ENCODE data around the gene PSD2. TPM values are rescaled to one million over a fixed set of nuclear protein-coding genes. Genes with fewer than 3 reads are reported as not detected.

PSD2 gene
- total and polyA plus RNA-seq, 10 of the 15 experiments (the other 5 are each of a cell fraction or from before 2014, with no cell fraction given): 0.02 to 0.14 (median 0.03) TPM; not detected in 5

- TF ChIP-seq ZBTB4 (CRISPR knock-in tag; IDR thresholded peaks at IDR 0.05) (no peak), JUND (IDR thresholded peaks at IDR 0.05; ENCODE audit: low read depth, low read length) (no peak)
Observed at GRCh38 chr5:139776861-139777260, 18.7 kb upstream of the PSD2 start (continued).

- WGBS (ENCODE audit: insufficient coverage, insufficient replicate concordance, low lambda C conversion rate, missing lambda C conversion rate): 27% methylated on average over 7 of the region's 7 CpGs
- DNase-seq (ENCODE audit: low read depth, low spot score): no peak
- Histone ChIP-seq H3K9me3 (replicated peaks; ENCODE audit: control insufficient read depth, insufficient read depth, low read length) (no peaks in the 10 kb centered on the region), H3K9ac (ENCODE audit: control insufficient read depth, insufficient read depth, low read length) (no peak overlapping the region), H3K36me3 (ENCODE audit: control insufficient read depth in 2 of 2, insufficient read depth in 2 of 2, low read length in 1 of 2) (no peaks in the 10 kb centered on the region), H3K4me2 (ENCODE audit: control insufficient read depth, insufficient read depth) (no peak overlapping the region), H3K4me1 (ENCODE audit: control insufficient read depth, insufficient read depth, low read length) (no peaks in the 10 kb centered on the region), H3K27ac (ENCODE audit: control insufficient read depth, insufficient read depth) (no peak overlapping the region), H4K20me1 (ENCODE audit: control insufficient read depth, insufficient read depth) (no peaks in the 10 kb centered on the region), H2AFZ (ENCODE audit: control insufficient read depth, low read depth, low read length) (no peak overlapping the region), H3K27me3 (replicated peaks in 1 of 2; ENCODE audit: control insufficient read depth in 2 of 2, insufficient read depth in 2 of 2, low read length in 1 of 2) (peaks cover 0 to 1% of the 10 kb centered on the region in 2 experiments; a peak in 3 of 4 replicates), H3K4me3 (no peak overlapping the region), H3K79me2 (ENCODE audit: control insufficient read depth, insufficient read depth, low read length) (no peaks in the 10 kb centered on the region)
- SMC1A ChIA-PET (ENCODE audit: uncharacterized antibody, unreplicated experiment): interaction anchor here (0.6 to 6.8 kb wide), 4 partner anchors 55 to 194 kb away, joined by 3 to 113 read pairs (median 3); no protein-coding TSS in a partner anchor
- ATAC-seq: no peak
- no TSS peak for BruUV-seq (replicated peaks)
- FAIRE-seq: no peak
- POLR2A ChIA-PET: interaction anchor here (0.6 kb wide), 1 partner anchor 385 kb away, joined by 3 read pairs; no protein-coding TSS in a partner anchor
- CTCF ChIA-PET: interaction anchor here (0.6 to 10.4 kb wide), 5 partner anchors 8 to 186 kb away, joined by 3 to 146 read pairs (median 5); no protein-coding TSS in a partner anchor
- RAD21 ChIA-PET (ENCODE audit: unreplicated experiment): interaction anchor here (0.6 to 0.7 kb wide), 2 partner anchors 75 to 211 kb away, joined by 3 to 4 read pairs; no protein-coding TSS in a partner anchor
- in situ Hi-C loops (cut with MboI) (no loop called here), intact Hi-C loops (cut with micrococcal nuclease; ENCODE audit: unreplicated experiment) (loop anchor here (10.0 kb wide), 2 partner anchors 261 to 291 kb away; partner anchors contain the start of gene NRG2)
- TF ChIP-seq PRDM15 (CRISPR knock-in tag; IDR thresholded peaks at IDR 0.05) (no peak), STAT1 (conservative IDR thresholded peaks at IDR 0.05) (no peak), ATF3 (IDR thresholded peaks at IDR 0.05; ENCODE audit: borderline replicate concordance, extremely low read depth, low read depth, low read length) (no peak), SMC3 (IDR thresholded peaks at IDR 0.05; ENCODE audit: borderline replicate concordance, low read length) (no peak), ELK1 (IDR thresholded peaks at IDR 0.05; ENCODE audit: low read depth, low read length) (no peak), PKNOX1 (IDR thresholded peaks at IDR 0.05) (no peak)
Observed at GRCh38 chr5:139783436-139783965, 12.1 kb upstream of the PSD2 start.

Data from GM12878 (cell line).